ENCODE measurements around the gene SLC25A3. TPM values are rescaled to one million over a fixed set of nuclear protein-coding genes. Genes with fewer than 3 reads are reported as not detected.
"Not testable (repeated sequence)": the region's sequence is repeated elsewhere in the genome, so short reads cannot be mapped to it uniquely, and the experiment has no call there.

Gene SLC25A3
- 409 TPM for total RNA-seq

DNA sequence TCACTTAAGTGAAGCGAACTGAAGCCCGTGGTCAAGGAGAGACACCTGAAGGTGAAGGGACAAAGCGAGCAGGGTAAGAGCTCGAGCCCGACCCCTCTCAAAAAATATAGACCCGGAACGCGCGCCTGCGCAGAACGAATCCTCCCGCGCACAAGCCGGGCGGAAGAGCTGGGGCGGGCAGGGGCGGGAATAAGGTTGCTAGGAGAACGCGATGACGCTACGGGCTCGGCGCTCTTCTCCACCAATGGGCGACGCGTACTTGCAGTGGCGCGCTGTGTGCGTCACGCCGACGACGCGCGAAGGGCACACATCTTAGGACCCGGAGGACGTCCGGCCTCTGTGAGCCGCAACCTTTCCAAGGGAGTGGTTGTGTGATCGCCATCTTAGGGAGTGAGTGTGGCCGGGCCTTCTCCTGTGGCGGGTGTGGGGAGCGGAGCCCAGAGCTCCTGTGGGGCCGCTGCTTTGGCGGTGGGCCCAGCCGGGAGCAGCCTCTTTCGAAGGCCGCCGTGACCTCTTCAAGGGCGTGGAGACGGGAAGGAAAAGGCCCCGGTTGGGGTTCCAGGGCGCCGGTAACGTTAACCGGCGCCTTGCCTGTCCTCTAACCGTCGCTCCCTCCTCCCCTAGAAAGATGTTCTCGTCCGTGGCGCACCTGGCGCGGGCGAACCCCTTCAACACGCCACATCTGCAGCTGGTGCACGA lies at the start of gene SLC25A3:
SLC25A3 (plus strand) TSS at position 336 of the 699 bp plus-strand sequence; CDS start at position 629, 293 bp downstream.
- Histone ChIP-seq H3K4me1 (ENCODE audit: insufficient read depth, low read length) (peaks cover 30% of the 10 kb centered on the region), H3K4me3 (ENCODE audit: low read length) (peak within 1 kb of the TSS; percentile 93), H3K9me3 (ENCODE audit: low read depth, low read length) (no peaks in the 10 kb centered on the region), H3K27me3 (ENCODE audit: insufficient read depth, low read length) (no peaks in the 10 kb centered on the region)

DNA sequence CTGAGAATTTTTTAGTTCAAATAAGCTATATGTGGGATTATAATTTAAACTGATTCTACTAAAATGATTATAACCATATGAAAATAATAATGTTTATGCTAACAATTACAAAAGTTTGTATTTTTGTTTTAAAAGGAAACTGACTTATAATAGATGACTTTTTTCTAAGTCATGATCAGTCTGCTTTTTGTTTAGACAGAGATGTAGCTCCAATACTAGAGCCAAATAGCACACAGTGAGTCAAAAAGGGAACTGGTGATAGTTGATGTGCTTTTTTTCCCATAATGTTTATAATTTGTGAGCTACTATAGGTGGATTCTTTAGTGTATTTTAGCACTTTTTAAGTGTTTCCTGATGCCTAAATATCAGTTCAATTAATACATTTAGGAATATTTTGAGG lies 49.8 kb upstream of the SLC25A3 start:
- Histone ChIP-seq H3K9me3 (ENCODE audit: low read depth, low read length) (no peaks in the 10 kb centered on the region), H3K4me3 (ENCODE audit: low read length) (no peak overlapping the region), H3K27me3 (ENCODE audit: insufficient read depth, low read length) (no peaks in the 10 kb centered on the region), H3K4me1 (ENCODE audit: insufficient read depth, low read length) (no peaks in the 10 kb centered on the region)

DNA sequence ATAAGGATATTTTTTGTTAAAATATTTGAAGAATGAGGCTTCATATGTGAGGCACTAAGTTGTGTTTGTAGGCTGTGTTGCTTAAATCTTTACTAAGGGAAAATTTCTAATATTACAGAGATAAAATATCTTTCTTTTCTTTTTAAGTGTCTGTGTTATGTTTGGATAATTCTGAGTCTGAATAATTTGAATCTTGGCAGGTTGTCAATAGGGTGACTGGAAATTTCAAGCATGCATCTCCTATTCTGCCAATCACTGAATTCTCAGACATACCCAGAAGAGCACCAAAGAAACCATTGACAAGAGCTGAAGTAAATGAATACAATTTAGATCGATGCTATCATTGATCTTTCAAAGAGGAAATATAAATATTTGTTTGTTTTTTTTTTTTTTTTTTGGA lies 48.7 kb upstream of the SLC25A3 start:
- Histone ChIP-seq H3K27me3 (ENCODE audit: insufficient read depth, low read length) (no peaks in the 10 kb centered on the region), H3K4me3 (ENCODE audit: low read length) (no peak overlapping the region), H3K4me1 (ENCODE audit: insufficient read depth, low read length) (no peaks in the 10 kb centered on the region), H3K9me3 (ENCODE audit: low read depth, low read length) (no peaks in the 10 kb centered on the region)

DNA sequence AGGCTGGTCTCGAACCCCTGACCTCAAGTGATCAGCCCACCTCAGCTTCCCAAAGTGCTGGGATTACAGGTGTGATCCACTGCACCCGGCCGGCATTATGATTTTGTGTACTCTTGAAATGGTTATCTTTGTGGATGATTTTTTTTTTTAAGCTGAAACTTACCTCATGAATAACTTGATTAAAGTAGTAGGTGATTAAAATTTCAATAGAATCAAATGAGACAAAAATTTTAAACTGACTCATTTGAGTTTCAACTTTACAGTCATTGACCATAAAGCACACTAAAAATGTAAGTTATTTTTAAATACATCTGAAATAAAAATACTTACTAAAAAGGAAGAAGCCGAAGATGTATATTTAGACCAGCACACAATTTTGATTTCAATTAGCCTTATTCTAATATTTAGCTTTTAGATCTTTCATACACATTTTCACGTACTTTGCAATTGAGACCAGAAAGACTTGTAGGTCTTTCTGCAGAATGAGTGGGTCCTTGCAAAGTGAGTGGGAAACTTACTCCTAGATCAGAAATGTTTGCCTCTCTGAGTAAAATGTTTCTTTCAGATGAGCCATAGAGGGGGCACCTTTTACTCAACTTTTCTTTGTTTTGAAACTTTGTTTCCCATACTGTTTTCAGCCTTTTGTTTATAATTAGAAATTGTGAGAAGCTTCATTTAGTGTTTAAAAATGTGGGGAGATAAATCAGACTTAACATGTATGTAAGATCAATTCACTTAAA lies 43.9 kb upstream of the SLC25A3 start:
- Histone ChIP-seq H3K9me3 (ENCODE audit: low read depth, low read length) (no peaks in the 10 kb centered on the region), H3K4me1 (ENCODE audit: insufficient read depth, low read length) (no peaks in the 10 kb centered on the region), H3K4me3 (ENCODE audit: low read length) (no peak overlapping the region), H3K27me3 (ENCODE audit: insufficient read depth, low read length) (no peaks in the 10 kb centered on the region)

DNA sequence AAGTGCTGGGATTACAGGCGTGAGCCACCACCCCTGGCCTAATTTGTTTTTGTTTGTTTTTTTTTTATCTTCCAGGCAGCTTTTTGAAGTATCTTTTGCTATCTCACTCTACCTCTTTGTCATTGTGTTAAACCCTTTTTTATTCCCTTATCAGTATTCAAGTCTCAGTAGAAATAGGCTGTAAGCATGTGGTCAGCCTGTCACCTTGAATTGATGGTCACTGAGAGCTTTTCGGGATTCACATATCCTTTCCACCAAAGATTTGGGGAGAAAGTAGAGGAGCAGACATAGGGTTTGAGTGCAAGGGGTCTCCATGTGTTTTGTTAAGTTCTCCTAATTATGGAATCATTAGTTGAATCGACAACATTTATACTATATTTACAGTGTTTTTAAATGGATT lies 41.7 kb upstream of the SLC25A3 start:
- H3K4me3 ChIP-seq (ENCODE audit: low read length), result no peak overlapping the region
- no peaks in the 10 kb centered on the region for H3K9me3 ChIP-seq (ENCODE audit: low read depth, low read length)
- no peaks in the 10 kb centered on the region for H3K27me3 ChIP-seq (ENCODE audit: insufficient read depth, low read length)
- no peaks in the 10 kb centered on the region for H3K4me1 ChIP-seq (ENCODE audit: insufficient read depth, low read length)

DNA sequence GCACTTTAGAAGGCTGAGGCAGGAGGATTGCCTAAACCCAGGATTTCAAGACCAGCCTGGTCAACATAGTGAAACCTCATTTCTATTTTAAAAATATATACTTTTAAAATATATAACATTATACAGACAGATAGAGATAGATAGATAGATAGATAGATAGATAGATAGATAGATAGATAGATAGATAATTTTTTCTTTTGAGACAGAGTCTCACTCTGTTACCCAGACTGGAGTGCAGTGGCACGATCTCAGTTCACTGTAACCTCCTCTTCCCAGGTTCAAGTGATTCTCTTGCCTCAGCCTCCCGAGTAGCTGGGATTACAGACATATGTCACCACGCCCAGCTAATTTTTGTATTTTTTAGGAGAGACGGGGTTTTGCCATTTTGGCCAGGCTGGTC lies 35.4 kb upstream of the SLC25A3 start:
- H3K9me3 ChIP-seq (ENCODE audit: low read depth, low read length); H3K27me3 ChIP-seq (ENCODE audit: insufficient read depth, low read length); H3K4me1 ChIP-seq (ENCODE audit: insufficient read depth, low read length); H3K4me3 ChIP-seq (ENCODE audit: low read length): not testable (repeated sequence)

DNA sequence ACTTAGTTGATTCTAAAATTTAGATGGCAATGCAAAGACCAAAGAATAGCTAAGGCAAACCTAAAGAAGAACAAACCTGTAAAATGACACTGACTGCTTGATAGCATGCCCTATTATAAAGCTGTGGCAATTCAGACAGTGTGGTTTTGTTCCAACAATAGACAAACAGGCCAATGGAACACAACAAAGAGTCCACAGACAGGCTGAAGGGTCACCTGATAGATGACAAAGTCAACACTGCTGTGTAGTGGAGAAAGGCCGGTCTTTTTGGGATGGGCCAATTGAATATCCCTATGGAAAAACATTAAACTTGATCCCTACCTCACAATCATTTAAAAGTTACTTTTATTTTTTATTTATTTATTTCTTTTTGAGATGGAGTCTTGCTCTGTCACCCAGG lies 33.8 kb upstream of the SLC25A3 start:
- Histone ChIP-seq H3K9me3 (ENCODE audit: low read depth, low read length) (no peaks in the 10 kb centered on the region), H3K27me3 (ENCODE audit: insufficient read depth, low read length) (no peaks in the 10 kb centered on the region), H3K4me3 (ENCODE audit: low read length) (no peak overlapping the region), H3K4me1 (ENCODE audit: insufficient read depth, low read length) (no peaks in the 10 kb centered on the region)

DNA sequence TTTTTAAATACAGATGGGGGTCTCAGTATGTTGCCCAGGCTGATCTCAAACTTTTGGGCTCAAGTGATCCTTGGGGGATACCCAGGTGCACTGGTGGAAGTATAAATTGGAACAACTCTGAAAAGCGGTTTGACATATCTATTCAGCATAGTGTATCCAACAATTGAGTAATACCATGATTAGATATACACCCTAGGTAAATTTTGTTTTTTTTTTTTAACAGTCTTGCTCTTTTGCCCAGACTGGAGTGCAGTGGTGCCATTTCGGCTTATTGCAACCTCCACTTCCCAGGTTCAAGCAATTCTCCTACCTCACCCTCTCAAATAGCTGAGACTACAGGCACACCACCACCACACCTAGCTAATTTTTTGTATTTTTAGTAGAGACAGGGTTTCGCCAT lies 31.6 kb upstream of the SLC25A3 start:
- no peak overlapping the region for H3K4me3 ChIP-seq (ENCODE audit: low read length)
- peaks cover under 1% of the 10 kb centered on the region for H3K4me1 ChIP-seq (ENCODE audit: insufficient read depth, low read length)
- no peaks in the 10 kb centered on the region for H3K9me3 ChIP-seq (ENCODE audit: low read depth, low read length)
- no peaks in the 10 kb centered on the region for H3K27me3 ChIP-seq (ENCODE audit: insufficient read depth, low read length)

DNA sequence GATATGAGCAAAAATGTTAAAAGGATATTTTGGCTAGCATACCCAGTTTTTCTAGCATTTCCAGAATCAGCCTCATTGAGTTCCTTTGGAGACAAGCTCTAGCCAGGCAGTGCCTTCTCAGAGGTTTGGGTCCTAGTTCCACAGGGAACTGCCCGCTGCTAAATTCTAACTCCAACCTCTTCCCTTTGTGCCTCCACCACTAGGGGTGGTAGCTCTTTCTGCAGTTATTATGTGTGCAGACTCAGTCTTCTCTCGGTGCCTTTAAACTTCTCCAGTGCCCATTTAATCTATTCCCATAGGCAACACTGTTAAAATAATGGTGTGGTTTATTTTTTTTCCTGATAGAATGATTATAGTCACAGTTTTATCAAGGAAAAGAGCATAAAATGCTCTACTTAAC lies 21.5 kb upstream of the SLC25A3 start:
- Histone ChIP-seq H3K27me3 (ENCODE audit: insufficient read depth, low read length) (no peaks in the 10 kb centered on the region), H3K4me1 (ENCODE audit: insufficient read depth, low read length) (peaks cover under 1% of the 10 kb centered on the region), H3K4me3 (ENCODE audit: low read length) (no peak overlapping the region), H3K9me3 (ENCODE audit: low read depth, low read length) (no peaks in the 10 kb centered on the region)

DNA sequence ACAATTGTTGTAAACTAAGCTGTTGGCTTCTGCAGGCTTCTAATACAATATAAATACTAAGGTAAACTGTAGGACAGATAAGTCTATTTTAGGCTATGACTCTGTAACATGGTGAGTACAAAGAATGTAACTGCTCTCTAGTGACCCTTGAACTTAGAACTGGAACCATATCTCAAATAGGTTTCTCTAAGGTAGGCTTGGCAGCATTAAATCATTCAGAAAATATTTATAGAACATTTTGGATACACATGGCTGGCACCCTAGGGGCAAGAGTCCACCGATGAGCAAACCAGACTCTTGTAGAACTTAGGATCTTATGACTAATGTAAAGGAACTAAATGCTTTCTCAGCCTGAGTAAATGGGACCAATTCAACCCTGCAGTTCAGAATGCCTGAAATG lies 19.4 kb upstream of the SLC25A3 start:
- Histone ChIP-seq H3K9me3 (ENCODE audit: low read depth, low read length) (no peaks in the 10 kb centered on the region), H3K4me3 (ENCODE audit: low read length) (no peak overlapping the region), H3K4me1 (ENCODE audit: insufficient read depth, low read length) (no peaks in the 10 kb centered on the region), H3K27me3 (ENCODE audit: insufficient read depth, low read length) (no peaks in the 10 kb centered on the region)

DNA sequence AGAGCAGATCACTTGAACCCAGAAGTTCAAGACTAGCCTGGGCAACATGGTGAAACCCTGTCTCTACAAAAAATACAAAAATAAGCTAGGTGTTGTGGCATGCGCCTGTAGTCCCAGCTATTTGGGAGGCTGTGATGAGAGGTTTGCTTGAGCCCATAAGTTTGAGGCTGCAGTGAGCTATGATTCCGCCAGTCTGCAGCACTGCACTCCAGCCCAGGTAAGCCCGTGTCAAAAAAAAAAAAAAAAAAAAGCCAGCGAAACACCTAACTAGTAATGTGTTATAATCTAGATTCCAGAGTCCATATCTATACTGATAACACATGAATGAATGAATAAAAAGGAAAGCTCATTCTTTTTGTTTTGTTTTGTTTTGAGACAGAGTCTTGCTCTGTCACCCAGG lies 18.5 kb upstream of the SLC25A3 start:
- no peaks in the 10 kb centered on the region for H3K9me3 ChIP-seq (ENCODE audit: low read depth, low read length)
- H3K4me3 ChIP-seq (ENCODE audit: low read length), result no peak overlapping the region
- H3K27me3 ChIP-seq (ENCODE audit: insufficient read depth, low read length), result no peaks in the 10 kb centered on the region
- H3K4me1 ChIP-seq (ENCODE audit: insufficient read depth, low read length), result no peaks in the 10 kb centered on the region

DNA sequence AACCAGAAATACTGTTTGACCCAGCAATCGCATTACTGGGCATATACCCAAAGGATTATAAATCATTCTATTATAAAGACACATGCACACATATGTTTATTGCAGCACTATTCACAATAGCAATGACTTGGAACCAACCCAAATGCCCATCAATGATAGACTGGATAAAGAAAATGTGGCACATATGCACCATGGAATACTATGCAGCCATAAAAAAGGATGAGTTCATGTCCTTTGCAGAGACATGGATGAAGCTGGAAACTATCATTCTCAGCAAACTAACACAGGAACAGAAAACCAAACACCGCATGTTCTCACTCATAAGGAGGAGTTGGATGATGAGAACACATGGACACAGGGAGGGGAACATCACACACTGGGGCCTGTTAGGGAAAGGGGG lies 16.7 kb upstream of the SLC25A3 start:
- H3K4me1 ChIP-seq (ENCODE audit: insufficient read depth, low read length); H3K4me3 ChIP-seq (ENCODE audit: low read length); H3K27me3 ChIP-seq (ENCODE audit: insufficient read depth, low read length); H3K9me3 ChIP-seq (ENCODE audit: low read depth, low read length): not testable (repeated sequence)

DNA sequence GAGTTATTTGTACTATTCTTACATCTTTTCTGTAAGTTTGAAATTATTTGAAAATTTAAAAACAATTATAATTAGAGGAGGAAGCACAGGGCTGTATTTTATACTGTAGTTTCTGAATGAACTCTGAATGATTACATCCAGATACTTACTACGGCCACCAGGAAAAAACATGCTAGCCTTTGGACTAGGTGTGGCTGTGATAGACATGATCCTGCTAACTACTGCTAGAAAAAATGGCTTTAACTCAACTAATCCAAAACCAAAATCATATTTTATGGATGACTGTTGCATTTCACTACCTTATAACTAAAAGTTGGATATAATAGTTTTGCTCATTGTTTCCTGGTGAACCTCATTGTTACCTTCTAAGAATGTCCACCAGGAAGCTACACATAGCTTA lies 15.1 kb upstream of the SLC25A3 start:
- H3K9me3 ChIP-seq (ENCODE audit: low read depth, low read length), result no peaks in the 10 kb centered on the region
- H3K4me3 ChIP-seq (ENCODE audit: low read length), result no peak overlapping the region
- H3K4me1 ChIP-seq (ENCODE audit: insufficient read depth, low read length), result no peaks in the 10 kb centered on the region
- no peaks in the 10 kb centered on the region for H3K27me3 ChIP-seq (ENCODE audit: insufficient read depth, low read length)

DNA sequence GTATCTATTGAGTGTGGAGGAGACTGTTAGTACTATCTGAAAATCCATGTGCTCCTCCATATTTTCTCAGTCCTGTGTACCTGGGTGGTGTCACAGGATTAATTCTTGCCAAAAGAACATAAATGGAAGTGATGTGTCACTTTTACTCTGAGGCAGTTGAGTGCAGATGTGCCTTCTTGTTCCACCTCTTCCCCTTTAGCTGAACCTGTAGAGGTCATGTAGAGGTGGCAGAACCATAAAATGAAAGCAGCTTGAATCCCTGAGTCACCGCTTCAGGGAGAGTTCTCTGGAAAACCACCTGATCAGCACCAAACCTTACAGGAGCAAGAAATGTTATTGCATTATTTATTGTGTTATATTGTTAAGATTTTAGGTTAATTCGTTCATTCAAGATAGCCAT lies 14.7 kb upstream of the SLC25A3 start:
- Histone ChIP-seq H3K4me3 (ENCODE audit: low read length) (no peak overlapping the region), H3K9me3 (ENCODE audit: low read depth, low read length) (no peaks in the 10 kb centered on the region), H3K27me3 (ENCODE audit: insufficient read depth, low read length) (no peaks in the 10 kb centered on the region), H3K4me1 (ENCODE audit: insufficient read depth, low read length) (no peaks in the 10 kb centered on the region)

DNA sequence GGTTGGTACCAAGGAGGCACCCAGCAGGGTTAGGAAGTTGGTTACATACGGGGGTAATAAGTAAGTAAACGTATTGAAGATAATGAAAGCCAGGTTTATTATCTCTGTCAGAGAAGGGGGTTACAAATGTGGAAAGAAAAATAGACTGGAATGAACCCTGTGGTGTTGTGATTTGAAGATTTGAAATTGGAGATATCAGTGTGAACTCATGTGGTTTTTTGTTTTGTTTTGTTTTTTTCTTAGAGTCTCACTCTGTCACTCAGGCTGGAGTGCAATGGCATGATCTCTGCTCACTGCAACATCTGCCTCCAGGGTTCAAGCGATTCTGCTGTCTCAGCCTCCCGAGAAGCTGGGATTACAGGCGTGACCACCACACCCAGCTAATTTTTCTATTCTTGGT lies 14.1 kb upstream of the SLC25A3 start:
- H3K9me3 ChIP-seq (ENCODE audit: low read depth, low read length), result no peaks in the 10 kb centered on the region
- no peak overlapping the region for H3K4me3 ChIP-seq (ENCODE audit: low read length)
- H3K27me3 ChIP-seq (ENCODE audit: insufficient read depth, low read length), result no peaks in the 10 kb centered on the region
- no peaks in the 10 kb centered on the region for H3K4me1 ChIP-seq (ENCODE audit: insufficient read depth, low read length)

DNA sequence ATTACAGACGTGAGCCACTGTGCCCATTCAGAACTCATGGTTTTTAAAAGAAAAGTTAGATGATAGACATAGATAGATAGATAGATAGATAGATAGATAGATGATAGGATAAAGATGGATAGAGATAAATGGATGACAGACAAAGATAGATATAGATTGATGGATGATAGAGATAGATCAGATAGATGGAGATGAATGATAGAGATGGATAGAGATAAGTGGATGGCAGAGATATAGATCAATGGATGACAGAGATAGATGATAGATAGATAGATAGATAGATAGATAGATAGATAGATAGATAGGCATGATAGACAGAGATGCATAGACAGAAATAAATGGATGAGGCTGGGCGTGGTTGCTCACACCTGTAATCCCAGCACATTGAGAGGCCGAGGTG lies 13.7 kb upstream of the SLC25A3 start:
- H3K4me3 ChIP-seq (ENCODE audit: low read length), result no peak overlapping the region
- H3K27me3 ChIP-seq (ENCODE audit: insufficient read depth, low read length), result no peaks in the 10 kb centered on the region
- no peaks in the 10 kb centered on the region for H3K4me1 ChIP-seq (ENCODE audit: insufficient read depth, low read length)
- no peaks in the 10 kb centered on the region for H3K9me3 ChIP-seq (ENCODE audit: low read depth, low read length)

All from mononuclear cell (primary cell).